Right atrium auricular region (tissue), 2 donors: ENCODE data around the gene FAM83B. TPM values are rescaled to one million over a fixed set of nuclear protein-coding genes. Genes with fewer than 3 reads are reported as not detected.

Source experiments
- DNase-seq: peaks from one replicate; pipeline ENCODE4 v3.0.0-alpha.2; 2019; ENCODE audit warnings: low spot score
- H3K27ac ChIP-seq, 2 donors: fragments of 200-600 bp; sonication (generic); 1 replicate in 1 of 2; 2 replicates in 1 of 2; pipeline ENCODE4 v1.5.1; 2016 to 2019
- H3K27me3 ChIP-seq, 2 donors: fragments of 200-600 bp; sonication (generic); one replicate each; pipeline versions ENCODE4 v1.5.1 to v1.6.0; 2017 to 2019
- H3K36me3 ChIP-seq: fragments of 200-600 bp; sonication (generic); one replicate; pipeline ENCODE4 v1.5.1; 2016
- H3K4me1 ChIP-seq, 2 donors: fragments of 200-600 bp; sonication (generic); one replicate each; pipeline versions ENCODE4 v1.5.1 to v1.6.0; 2017 to 2019
- H3K4me3 ChIP-seq, 2 donors: fragments of 200-600 bp; sonication (generic); 1 replicate in 1 of 2; 2 replicates in 1 of 2; pipeline ENCODE4 v1.5.1; 2017 to 2019; ENCODE audit warnings: mild to moderate bottlenecking in 1 of 2, moderate library complexity in 1 of 2
- H3K9me3 ChIP-seq, 2 donors: fragments of 200-600 bp; sonication (generic); one replicate each; pipeline ENCODE4 v1.5.1; 2019
- CTCF ChIP-seq, 2 donors: fragments of 200-600 bp; sonication (generic); IDR thresholded peaks; one replicate each; pipeline ENCODE4 v1.5.1; 2019; ENCODE audit warnings: antibody characterized with exemption in 2 of 2
- total RNA-seq, 2 donors: library from RNA; depleted of rRNA; stranded (reverse); fragments of >200 nt; gene quantifications; one replicate each; pipeline ENCODE4 v1.1.0, GENCODE V29; 2016

FAM83B gene
- total RNA-seq, 2 donors from 2014 or later = 8.9 to 19.6 TPM

GRCh38 chr6:54827010-54827409, 19.6 kb upstream of the FAM83B start:
- Histone ChIP-seq H3K9me3 (no peaks in the 10 kb centered on the region), H3K27ac (peak overlapping the region; percentile 8 to 77), H3K4me1 (no peaks in the 10 kb centered on the region), H3K36me3 (no peaks in the 10 kb centered on the region), H3K4me3 (no peak overlapping the region), H3K27me3 (no peaks in the 10 kb centered on the region)
- no peak for TF ChIP-seq CTCF (IDR thresholded peaks at IDR 0.05)
- DNase-seq = no peak

- Histone ChIP-seq H3K4me3 (no peak overlapping the region), H3K36me3 (no peaks in the 10 kb centered on the region), H3K4me1 (no peaks in the 10 kb centered on the region), H3K27me3 (no peaks in the 10 kb centered on the region), H3K9me3 (no peaks in the 10 kb centered on the region), H3K27ac (no peak overlapping the region)
- TF ChIP-seq CTCF (IDR thresholded peaks at IDR 0.05) = no peak
- DNase-seq = no peak
These were observed 16.4 kb upstream of the FAM83B start for GRCh38 chr6:54830216-54830615.

GRCh38 chr6:54835176-54835575, 11.4 kb upstream of the FAM83B start:
- H3K4me3 ChIP-seq = no peak overlapping the region
- no peak for DNase-seq
- H3K27ac ChIP-seq = no peak overlapping the region
- H3K36me3 ChIP-seq = no peaks in the 10 kb centered on the region
- no peak for TF ChIP-seq CTCF (IDR thresholded peaks at IDR 0.05)
- H3K27me3 ChIP-seq = no peaks in the 10 kb centered on the region
- H3K9me3 ChIP-seq = no peaks in the 10 kb centered on the region
- H3K4me1 ChIP-seq = no peaks in the 10 kb centered on the region

- H3K9me3 ChIP-seq = no peaks in the 10 kb centered on the region
- no peaks in the 10 kb centered on the region for H3K36me3 ChIP-seq
- TF ChIP-seq CTCF (IDR thresholded peaks at IDR 0.05) = no peak
- no peak for DNase-seq
- no peaks in the 10 kb centered on the region for H3K4me1 ChIP-seq
- H3K27me3 ChIP-seq = no peaks in the 10 kb centered on the region
- H3K4me3 ChIP-seq = peak overlapping the region; percentile 59 to 71
- H3K27ac ChIP-seq = peak overlapping the region; percentile 83 to 92
These were observed 495 bp downstream of the FAM83B start for GRCh38 chr6:54846857-54847674.

GRCh38 chr6:54847799-54848597, 1.4 kb downstream of the FAM83B start:
- Histone ChIP-seq H3K4me1 (no peaks in the 10 kb centered on the region), H3K36me3 (no peaks in the 10 kb centered on the region), H3K27me3 (no peaks in the 10 kb centered on the region), H3K9me3 (peaks cover 0 to 8% of the 10 kb centered on the region in 2 donors), H3K4me3 (peak overlapping the region; percentile 59 to 71), H3K27ac (peak overlapping the region; percentile 83 to 92)
- no peak for DNase-seq
- no peak for TF ChIP-seq CTCF (IDR thresholded peaks at IDR 0.05)
